Mucosa of rectum (tissue), 2 donors: ENCODE data around the gene SPAG16.
"Not testable (repeated sequence)": the region's sequence is repeated elsewhere in the genome, so short reads cannot be mapped to it uniquely, and the experiment has no call there.

Experiments
- H3K27ac ChIP-seq, 2 donors: one replicate each; pipeline ENCODE4 v1.7.0; 2013; ENCODE audit warnings: inconsistent platforms in 2 of 2, low read depth in 2 of 2, low read length in 2 of 2
- H3K27me3 ChIP-seq, 2 donors: one replicate each; pipeline ENCODE4 v1.7.0; 2013; ENCODE audit warnings: low read length in 2 of 2; ENCODE audit not compliant: control insufficient read depth in 2 of 2, insufficient read depth in 2 of 2
- H3K36me3 ChIP-seq, 2 donors: one replicate each; pipeline ENCODE4 v1.7.0; 2013; ENCODE audit warnings: low read length in 2 of 2; ENCODE audit not compliant: control insufficient read depth in 2 of 2, insufficient read depth in 2 of 2
- H3K4me1 ChIP-seq, 2 donors: one replicate each; pipeline ENCODE4 v1.7.0; 2013; ENCODE audit warnings: low read length in 2 of 2, mild to moderate bottlenecking in 1 of 2; ENCODE audit not compliant: control insufficient read depth in 2 of 2, insufficient read depth in 2 of 2
- H3K4me3 ChIP-seq, 2 donors: one replicate each; pipeline ENCODE4 v1.7.0; 2013; ENCODE audit warnings: low read length in 2 of 2
- H3K9ac ChIP-seq, 2 donors: one replicate each; pipeline ENCODE4 v1.7.0; 2013; ENCODE audit warnings: low read length in 2 of 2, low read depth in 1 of 2, mild to moderate bottlenecking in 1 of 2
- H3K9me3 ChIP-seq, 2 donors: one replicate each; pipeline ENCODE4 v1.7.0; 2013; ENCODE audit warnings: low read length in 2 of 2; ENCODE audit not compliant: control insufficient read depth in 2 of 2
- donor health status: healthy.
- donor health status: Normal muscosa, but diverticular disease.

Gene SPAG16

DNA sequence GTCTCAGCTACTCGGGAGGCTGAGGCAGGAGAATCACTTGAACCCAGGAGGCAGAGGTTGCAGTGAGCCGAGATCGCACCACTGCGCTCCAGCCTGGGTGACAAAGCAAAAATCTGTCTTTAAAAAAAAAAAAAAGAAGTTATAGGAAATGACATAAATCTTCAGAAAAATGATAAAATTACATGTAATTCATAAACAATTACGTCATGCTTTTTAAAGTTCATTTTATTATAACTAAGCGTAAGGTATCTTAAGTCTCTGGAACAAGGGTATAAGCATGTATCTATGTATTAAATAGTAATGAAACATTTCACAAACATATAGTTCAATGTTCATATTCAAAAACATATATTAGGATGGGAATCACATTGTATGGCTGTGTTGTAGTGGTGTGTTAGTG, 425.9 kb downstream of the SPAG16 start:
- Histone ChIP-seq H3K9ac (no peak overlapping the region), H3K36me3 (no peaks in the 10 kb centered on the region), H3K27me3 (no peaks in the 10 kb centered on the region), H3K27ac (no peak overlapping the region), H3K4me1 (no peaks in the 10 kb centered on the region), H3K9me3 (no peaks in the 10 kb centered on the region), H3K4me3 (no peak overlapping the region)

DNA sequence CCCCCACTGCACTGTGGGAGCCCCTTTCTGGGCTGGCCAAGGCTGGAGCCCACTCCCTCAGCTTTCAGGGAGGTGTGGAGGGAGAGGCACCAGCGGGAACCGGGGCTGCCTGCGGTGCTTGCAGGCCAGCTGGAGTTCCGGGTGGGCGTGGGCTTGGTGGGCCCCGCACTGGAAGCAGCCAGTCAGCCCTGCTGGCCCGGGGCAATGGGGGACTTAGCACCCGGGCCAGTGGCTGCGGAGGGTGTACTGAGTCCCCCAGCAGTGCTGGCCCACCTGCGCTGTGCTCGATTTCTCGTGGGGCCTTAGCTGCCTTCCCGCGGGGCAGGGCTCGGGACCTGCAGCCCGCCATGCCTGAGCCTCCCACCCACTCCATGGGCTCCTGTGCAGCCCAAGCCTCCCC, 434.1 kb downstream of the SPAG16 start:
- H3K27ac ChIP-seq, H3K9me3 ChIP-seq, H3K4me3 ChIP-seq, H3K9ac ChIP-seq, H3K36me3 ChIP-seq, H3K27me3 ChIP-seq, H3K4me1 ChIP-seq: not testable (repeated sequence)

DNA sequence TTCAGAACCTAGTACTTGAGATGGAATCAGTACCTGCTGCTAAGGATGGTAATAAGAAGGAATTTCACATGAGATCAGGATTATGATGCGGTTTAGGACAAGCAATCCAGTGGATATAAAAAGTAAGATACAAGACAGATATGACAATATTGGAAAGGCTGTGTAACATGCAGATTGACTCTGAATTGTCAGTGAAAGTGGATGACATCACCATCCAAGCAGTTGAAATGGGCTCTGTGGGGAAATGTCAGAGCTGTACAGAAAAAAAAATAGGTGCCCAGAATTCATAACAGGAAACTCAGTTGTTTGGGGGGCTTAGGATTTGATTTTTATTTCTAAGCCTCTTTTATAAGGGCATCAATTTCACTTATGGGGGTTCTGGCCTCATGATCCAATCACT, 438.3 kb downstream of the SPAG16 start:
- Histone ChIP-seq H3K4me1 (no peaks in the 10 kb centered on the region), H3K9me3 (no peaks in the 10 kb centered on the region), H3K27ac (no peak overlapping the region), H3K9ac (no peak overlapping the region), H3K36me3 (no peaks in the 10 kb centered on the region), H3K4me3 (no peak overlapping the region), H3K27me3 (no peaks in the 10 kb centered on the region)

DNA sequence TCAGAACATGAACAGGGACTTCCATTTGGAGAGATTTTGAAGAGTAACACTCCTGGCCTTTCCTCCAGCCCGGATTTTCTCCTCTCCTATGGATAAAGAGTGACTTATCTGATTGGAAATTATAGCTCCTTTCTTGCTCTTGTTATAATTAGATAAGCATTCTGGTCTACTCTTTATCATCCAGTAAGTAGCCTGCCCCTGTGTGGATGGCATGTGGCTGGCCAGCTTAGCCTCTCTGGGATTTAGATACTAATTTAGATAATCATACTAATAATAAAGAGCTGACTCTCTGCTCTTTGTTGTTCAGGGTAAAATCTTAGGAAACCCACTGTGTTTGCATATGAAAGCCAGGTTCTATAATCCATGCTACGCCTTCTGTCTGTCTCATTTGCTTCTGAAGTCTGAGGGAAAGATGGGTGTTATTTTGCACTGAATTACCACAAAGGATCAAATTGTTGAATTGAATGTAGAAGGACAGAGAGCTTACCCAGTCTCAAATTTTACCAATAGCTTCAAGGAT, 438.8 kb downstream of the SPAG16 start:
- no peaks in the 10 kb centered on the region for H3K9me3 ChIP-seq
- H3K27ac ChIP-seq = no peak overlapping the region
- no peaks in the 10 kb centered on the region for H3K36me3 ChIP-seq
- no peak overlapping the region for H3K4me3 ChIP-seq
- no peaks in the 10 kb centered on the region for H3K4me1 ChIP-seq
- no peaks in the 10 kb centered on the region for H3K27me3 ChIP-seq
- H3K9ac ChIP-seq = no peak overlapping the region

DNA sequence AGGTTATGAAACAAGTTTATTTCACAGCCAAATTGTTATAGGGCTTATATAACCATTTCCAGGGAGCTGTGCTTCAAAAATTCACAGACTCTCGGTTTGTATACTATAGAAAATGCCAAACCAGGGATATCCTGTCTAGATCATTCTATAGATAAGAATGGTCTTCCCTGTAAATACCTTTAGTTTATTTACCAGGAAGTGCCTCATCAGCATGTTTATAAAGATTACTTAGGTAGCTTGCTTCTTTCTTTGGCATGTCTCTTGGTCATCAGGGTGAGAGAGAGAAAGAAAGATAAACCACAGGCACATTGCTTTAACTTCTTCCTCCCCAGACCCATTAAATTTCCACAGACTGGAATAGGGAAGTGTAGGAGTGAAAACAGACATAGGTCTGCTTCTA, 439.4 kb downstream of the SPAG16 start:
- H3K9me3 ChIP-seq = no peaks in the 10 kb centered on the region
- H3K27ac ChIP-seq = no peak overlapping the region
- no peak overlapping the region for H3K4me3 ChIP-seq
- no peaks in the 10 kb centered on the region for H3K4me1 ChIP-seq
- no peaks in the 10 kb centered on the region for H3K27me3 ChIP-seq
- H3K9ac ChIP-seq = no peak overlapping the region
- H3K36me3 ChIP-seq = no peaks in the 10 kb centered on the region

DNA sequence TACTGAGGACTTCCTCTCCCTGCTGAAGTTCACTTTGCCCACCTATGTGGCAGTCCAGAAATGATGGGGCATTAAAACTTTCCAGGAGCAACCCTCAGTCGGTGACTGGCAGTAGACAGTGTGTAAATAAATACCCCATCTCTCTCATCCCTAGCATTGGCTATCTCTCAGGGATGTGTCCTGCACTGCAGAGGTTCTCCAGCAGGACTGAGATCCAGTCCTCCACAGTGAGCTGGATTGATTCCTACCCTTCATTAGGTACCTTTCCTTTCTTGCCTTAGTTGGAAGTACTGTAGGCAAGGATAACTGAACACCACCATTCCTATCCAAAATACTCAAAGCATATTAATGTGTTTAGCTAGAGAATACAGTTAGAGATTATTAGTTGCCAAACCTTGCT, 441.8 kb downstream of the SPAG16 start:
- Histone ChIP-seq H3K36me3 (no peaks in the 10 kb centered on the region), H3K4me3 (no peak overlapping the region), H3K27me3 (no peaks in the 10 kb centered on the region), H3K9me3 (no peaks in the 10 kb centered on the region), H3K27ac (no peak overlapping the region), H3K9ac (no peak overlapping the region), H3K4me1 (no peaks in the 10 kb centered on the region)

DNA sequence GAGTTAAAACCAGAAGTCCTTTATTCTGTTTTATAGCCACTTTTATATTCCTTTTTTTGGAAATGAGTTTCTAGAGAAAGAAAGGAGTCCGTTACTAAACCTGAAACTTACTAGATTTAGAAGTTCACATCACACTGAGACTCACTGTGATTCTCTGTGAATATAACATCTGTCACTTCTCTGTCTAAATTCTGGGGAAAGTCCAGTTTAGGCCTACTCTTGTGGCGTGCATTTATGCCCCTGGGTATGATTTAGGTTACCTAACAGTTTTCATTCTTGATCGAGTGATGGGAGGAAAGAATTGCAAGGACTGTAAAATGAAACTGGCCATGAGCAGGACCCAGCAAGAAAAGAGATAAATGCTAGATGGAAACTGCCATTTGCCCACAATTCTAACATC, 449.6 kb downstream of the SPAG16 start:
- Histone ChIP-seq H3K27me3 (no peaks in the 10 kb centered on the region), H3K4me3 (no peak overlapping the region), H3K27ac (no peak overlapping the region)

DNA sequence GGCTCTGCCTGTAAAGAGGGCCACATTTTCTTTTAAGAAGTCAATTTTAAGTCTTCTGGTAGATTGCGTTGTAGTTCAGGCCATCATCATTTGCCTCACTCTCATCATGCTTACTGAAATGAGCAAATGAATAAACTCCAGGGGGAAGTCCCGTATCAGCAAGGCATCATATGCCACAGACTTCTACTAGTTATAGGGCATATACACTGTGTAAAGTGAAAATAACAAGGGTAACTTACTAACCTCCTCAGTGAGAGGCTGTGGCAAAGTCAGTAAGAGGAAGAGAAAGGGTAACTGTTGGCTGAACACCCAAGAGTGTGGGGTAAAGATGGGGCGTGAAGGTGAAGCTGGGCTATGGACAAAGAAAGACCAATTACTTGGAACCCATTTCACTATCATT, 456.2 kb downstream of the SPAG16 start:
- H3K4me1 ChIP-seq = no peaks in the 10 kb centered on the region
- no peak overlapping the region for H3K27ac ChIP-seq
- H3K9me3 ChIP-seq = no peaks in the 10 kb centered on the region
- no peak overlapping the region for H3K9ac ChIP-seq
- H3K4me3 ChIP-seq = no peak overlapping the region
- no peaks in the 10 kb centered on the region for H3K36me3 ChIP-seq
- H3K27me3 ChIP-seq = no peaks in the 10 kb centered on the region

More for the DNA sequence above, 449.6 kb downstream of the SPAG16 start:
- Histone ChIP-seq H3K9ac (no peak overlapping the region), H3K36me3 (no peaks in the 10 kb centered on the region), H3K9me3 (no peaks in the 10 kb centered on the region), H3K4me1 (no peaks in the 10 kb centered on the region)

DNA sequence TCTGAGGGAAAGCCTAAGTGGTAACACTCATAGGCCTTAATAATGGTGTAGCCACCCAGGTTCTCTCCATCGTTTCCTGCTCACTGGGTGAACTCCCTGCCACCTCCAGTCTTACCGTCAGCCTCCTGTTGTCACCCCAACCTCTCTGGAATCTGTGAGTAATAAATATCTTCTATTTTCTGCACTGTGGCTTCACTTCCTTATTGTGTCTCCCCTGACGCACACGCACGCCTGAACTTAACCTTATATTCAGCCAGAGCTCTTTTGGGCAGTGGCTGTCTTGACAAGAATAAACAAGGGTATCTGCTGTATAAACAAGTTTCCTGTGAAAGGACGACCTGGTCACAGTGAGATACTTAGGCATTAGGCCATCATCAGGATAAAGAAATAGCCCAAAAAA, 467.2 kb downstream of the SPAG16 start:
- Histone ChIP-seq H3K9me3 (no peaks in the 10 kb centered on the region), H3K9ac (no peak overlapping the region), H3K27ac (no peak overlapping the region), H3K4me3 (no peak overlapping the region), H3K4me1 (no peaks in the 10 kb centered on the region), H3K36me3 (no peaks in the 10 kb centered on the region), H3K27me3 (no peaks in the 10 kb centered on the region)

DNA sequence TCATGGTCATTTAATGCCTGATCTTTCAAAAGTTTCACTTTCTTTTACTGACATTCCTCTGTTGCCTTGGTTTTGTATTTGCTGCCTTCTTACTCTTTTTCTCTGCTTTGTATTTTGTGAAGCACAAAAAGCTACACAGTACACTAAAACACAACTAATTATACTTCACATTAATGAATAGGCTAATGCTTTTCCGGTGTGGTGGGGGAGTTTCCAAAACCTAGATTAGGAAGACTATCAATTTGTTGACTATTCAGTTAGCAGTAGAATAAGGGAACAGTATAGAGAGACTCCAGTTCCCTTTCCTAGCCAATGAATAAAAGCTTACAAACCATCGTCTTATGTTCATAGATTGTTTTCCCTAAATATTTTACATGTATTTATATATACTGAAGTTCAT, 468.3 kb downstream of the SPAG16 start:
- Histone ChIP-seq H3K4me1 (no peaks in the 10 kb centered on the region), H3K9ac (no peak overlapping the region), H3K27me3 (no peaks in the 10 kb centered on the region)

DNA sequence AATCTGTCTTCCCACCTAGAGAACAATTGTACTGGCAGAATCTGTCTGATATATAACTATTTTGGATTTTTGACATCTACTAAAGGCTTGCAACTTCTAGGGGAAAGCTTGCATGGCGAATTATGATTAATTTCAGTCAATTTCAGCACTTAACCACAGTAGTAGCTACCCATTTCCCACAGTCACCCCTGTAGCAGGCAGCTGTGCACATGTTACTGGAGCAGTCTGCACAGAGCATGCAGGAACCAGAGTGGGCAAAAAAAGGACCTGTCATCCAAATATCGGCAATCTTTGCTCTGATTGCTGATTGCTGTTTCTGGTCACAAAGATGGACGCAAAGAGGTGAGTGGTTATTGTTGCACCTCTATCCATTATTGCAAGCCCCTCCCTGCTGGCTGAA, 473.3 kb downstream of the SPAG16 start:
- H3K4me1 ChIP-seq = no peaks in the 10 kb centered on the region
- no peak overlapping the region for H3K9ac ChIP-seq
- H3K27me3 ChIP-seq = no peaks in the 10 kb centered on the region
- no peaks in the 10 kb centered on the region for H3K36me3 ChIP-seq
- H3K9me3 ChIP-seq = no peaks in the 10 kb centered on the region
- no peak overlapping the region for H3K27ac ChIP-seq
- H3K4me3 ChIP-seq = no peak overlapping the region

More for the DNA sequence above, 468.3 kb downstream of the SPAG16 start:
- Histone ChIP-seq H3K36me3 (no peaks in the 10 kb centered on the region), H3K27ac (no peak overlapping the region), H3K9me3 (no peaks in the 10 kb centered on the region), H3K4me3 (no peak overlapping the region)
